ENCODE results near the gene ZNF304.

- TF ChIP-seq CTCF (IDR thresholded peaks at IDR 0.05; ENCODE audit: insufficient read depth, low read depth, low read length) = no peak
- no peak for TF ChIP-seq EZH2 (IDR thresholded peaks at IDR 0.05; ENCODE audit: insufficient read depth, low read length)
Observed at GRCh38 chr19:57389194-57389729, 38.2 kb downstream of the ZNF304 start.

Data from astrocyte (in vitro differentiated cells and primary cell).